Upper lobe of left lung (tissue), 6 donors: ENCODE results near the gene C5orf24. TPM values are rescaled to one million over a fixed set of nuclear protein-coding genes. Genes with fewer than 3 reads are reported as not detected.

Experiments
- ATAC-seq, 2 donors: fragments of 200-7000 bp; cut with Tn5 transposase; one replicate each; pipeline ENCODE4 v1.9.1; 2022; ENCODE audit warnings: mild to moderate bottlenecking in 2 of 2, moderate library complexity in 2 of 2; ENCODE audit not compliant: low FRiP score in 2 of 2
- DNase-seq, 2 donors: peaks; one replicate each; pipeline ENCODE4 v3.0.0-alpha.2; 2019 to 2020
- H3K27ac ChIP-seq, 4 donors: fragments of 200-600 bp; sonication (generic); one replicate each; pipeline ENCODE4 v1.5.1; 2016 to 2019
- H3K27me3 ChIP-seq, 4 donors: fragments of 200-600 bp; sonication (generic); one replicate each; pipeline ENCODE4 v1.5.1; 2017 to 2019
- H3K36me3 ChIP-seq, 4 donors: fragments of 200-600 bp; sonication (generic); one replicate each; pipeline ENCODE4 v1.5.1; 2016 to 2019
- H3K4me1 ChIP-seq, 4 donors: fragments of 200-600 bp; sonication (generic); one replicate each; pipeline ENCODE4 v1.5.1; 2018 to 2019
- H3K4me3 ChIP-seq, 4 donors: fragments of 200-600 bp; sonication (generic); one replicate each; pipeline ENCODE4 v1.5.1; 2017 to 2019; ENCODE audit warnings: mild to moderate bottlenecking in 2 of 4, moderate library complexity in 1 of 4
- H3K9me3 ChIP-seq, 4 donors: fragments of 200-600 bp; sonication (generic); one replicate each; pipeline ENCODE4 v1.5.1; 2018 to 2019
- EP300 ChIP-seq, 4 donors: sonication (generic); formaldehyde crosslinking; IDR thresholded peaks; one replicate each; pipeline ENCODE4 v1.5.1; 2017; ENCODE audit warnings: antibody characterized with exemption in 4 of 4, control low read depth in 2 of 4
- POLR2A ChIP-seq, 4 donors: fragments of 450-650 bp; IDR thresholded peaks; one replicate each; pipeline ENCODE4 v1.5.1; 2016 to 2017; ENCODE audit warnings: antibody characterized with exemption in 4 of 4, mild to moderate bottlenecking in 2 of 4
- POLR2AphosphoS5 ChIP-seq, 2 donors: sonication (generic); formaldehyde crosslinking; IDR thresholded peaks; one replicate each; pipeline ENCODE4 v1.5.1; 2017; ENCODE audit warnings: antibody characterized with exemption in 2 of 2
- WGBS, 2 donors: methylation state at CpG; one replicate each; pipeline ENCODE4 v1.1.5; 2017 to 2018; 5-methylcytosine and 5-hydroxymethylcytosine counted together
- total RNA-seq, 6 donors: library from RNA; depleted of rRNA in 4 of 6; stranded (reverse); fragments of >200 nt in 4 of 6; gene quantifications; one replicate each; pipeline versions ENCODE4 v1.1.0 to v1.2.1, GENCODE V29; 2016 to 2021
- TF ChIP-seq, protein P1 (sequence below), 6 experiments: fragments of 450-650 bp in 4 of 6; fragments of 200-600 bp in 2 of 6; sonication (generic) in 2 of 6; IDR thresholded peaks; one replicate each; pipeline ENCODE4 v1.5.1; 2016 to 2019; ENCODE audit warnings: antibody characterized with exemption in 6 of 6
- donor health status: DM: no; HTN: no; CAD: no; lungs with moderate emphysema.
- donor health status: DM: no; HTN: yes; CAD: no; lungs with severe emphysema.

The C5orf24 gene
- total RNA-seq, 6 donors from 2014 or later: 22.5 to 56.4 (median 35.5) TPM

GRCh38 chr5:134892282-134892681 lies 46.5 kb downstream of the C5orf24 start:
- no peak overlapping the region for H3K27ac ChIP-seq
- ATAC-seq (no peak), DNase-seq (no peak)
- no peaks in the 10 kb centered on the region for H3K27me3 ChIP-seq
- H3K9me3 ChIP-seq: no peaks in the 10 kb centered on the region
- H3K36me3 ChIP-seq: peaks cover 3 to 54% (median 18%) of the 10 kb centered on the region in 4 donors
- H3K4me3 ChIP-seq: no peak overlapping the region
- no peaks in the 10 kb centered on the region for H3K4me1 ChIP-seq
- 96 to 97% methylated on average over 3 of the region's 3 CpGs for WGBS, 2 donors
- TF ChIP-seq, protein P1, sequence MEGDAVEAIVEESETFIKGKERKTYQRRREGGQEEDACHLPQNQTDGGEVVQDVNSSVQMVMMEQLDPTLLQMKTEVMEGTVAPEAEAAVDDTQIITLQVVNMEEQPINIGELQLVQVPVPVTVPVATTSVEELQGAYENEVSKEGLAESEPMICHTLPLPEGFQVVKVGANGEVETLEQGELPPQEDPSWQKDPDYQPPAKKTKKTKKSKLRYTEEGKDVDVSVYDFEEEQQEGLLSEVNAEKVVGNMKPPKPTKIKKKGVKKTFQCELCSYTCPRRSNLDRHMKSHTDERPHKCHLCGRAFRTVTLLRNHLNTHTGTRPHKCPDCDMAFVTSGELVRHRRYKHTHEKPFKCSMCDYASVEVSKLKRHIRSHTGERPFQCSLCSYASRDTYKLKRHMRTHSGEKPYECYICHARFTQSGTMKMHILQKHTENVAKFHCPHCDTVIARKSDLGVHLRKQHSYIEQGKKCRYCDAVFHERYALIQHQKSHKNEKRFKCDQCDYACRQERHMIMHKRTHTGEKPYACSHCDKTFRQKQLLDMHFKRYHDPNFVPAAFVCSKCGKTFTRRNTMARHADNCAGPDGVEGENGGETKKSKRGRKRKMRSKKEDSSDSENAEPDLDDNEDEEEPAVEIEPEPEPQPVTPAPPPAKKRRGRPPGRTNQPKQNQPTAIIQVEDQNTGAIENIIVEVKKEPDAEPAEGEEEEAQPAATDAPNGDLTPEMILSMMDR (IDR thresholded peaks at IDR 0.05): no peak
- TF ChIP-seq EP300 (IDR thresholded peaks at IDR 0.05) (no peak), POLR2A (IDR thresholded peaks at IDR 0.05) (no peak), POLR2AphosphoS5 (IDR thresholded peaks at IDR 0.05) (no peak)

- no peaks in the 10 kb centered on the region for H3K9me3 ChIP-seq
- ATAC-seq (no peak), DNase-seq (no peak)
- H3K27ac ChIP-seq: no peak overlapping the region
- 89 to 90% methylated on average over 2 of the region's 2 CpGs for WGBS, 2 donors
- no peaks in the 10 kb centered on the region for H3K4me1 ChIP-seq
- no peaks in the 10 kb centered on the region for H3K27me3 ChIP-seq
- peaks cover 3 to 56% (median 19%) of the 10 kb centered on the region in 4 donors for H3K36me3 ChIP-seq
- TF ChIP-seq EP300 (IDR thresholded peaks at IDR 0.05) (no peak), POLR2A (IDR thresholded peaks at IDR 0.05) (no peak), POLR2AphosphoS5 (IDR thresholded peaks at IDR 0.05) (no peak)
- no peak overlapping the region for H3K4me3 ChIP-seq
Observed at GRCh38 chr5:134892926-134893325, 47.2 kb downstream of the C5orf24 start.

- TF ChIP-seq EP300 (IDR thresholded peaks at IDR 0.05) (no peak), POLR2AphosphoS5 (IDR thresholded peaks at IDR 0.05) (no peak), POLR2A (IDR thresholded peaks at IDR 0.05) (no peak)
- TF ChIP-seq, protein P1 (IDR thresholded peaks at IDR 0.05): no peak
- Histone ChIP-seq H3K4me3 (no peak overlapping the region), H3K9me3 (no peaks in the 10 kb centered on the region), H3K27me3 (no peaks in the 10 kb centered on the region), H3K36me3 (peaks cover 3 to 55% (median 17%) of the 10 kb centered on the region in 4 donors), H3K27ac (no peak overlapping the region), H3K4me1 (no peaks in the 10 kb centered on the region)
- no peak for ATAC-seq
- no peak for DNase-seq
- WGBS, 2 donors: 95% methylated on average over 7 of the region's 7 CpGs
Observed at GRCh38 chr5:134893748-134894505, 48.2 kb downstream of the C5orf24 start.

GRCh38 chr5:134902071-134902801 lies 56.5 kb downstream of the C5orf24 start:
- no peak for DNase-seq
- TF ChIP-seq EP300 (IDR thresholded peaks at IDR 0.05): no peak
- TF ChIP-seq, protein P1 (IDR thresholded peaks at IDR 0.05): no peak
- no peak for TF ChIP-seq POLR2A (IDR thresholded peaks at IDR 0.05)
- TF ChIP-seq POLR2AphosphoS5 (IDR thresholded peaks at IDR 0.05): no peak
- Histone ChIP-seq H3K9me3 (no peaks in the 10 kb centered on the region), H3K36me3 (peaks cover 0 to 38% (median 17%) of the 10 kb centered on the region in 4 donors), H3K27me3 (no peaks in the 10 kb centered on the region), H3K27ac (peak overlapping the region in 2 of 4 donors; percentile 19 to 30), H3K4me3 (no peak overlapping the region), H3K4me1 (peaks cover 0 to 7% (median 2%) of the 10 kb centered on the region in 4 donors)
- 66 to 82% methylated on average over 10 of the region's 10 CpGs for WGBS, 2 donors
- no peak for ATAC-seq

DNA sequence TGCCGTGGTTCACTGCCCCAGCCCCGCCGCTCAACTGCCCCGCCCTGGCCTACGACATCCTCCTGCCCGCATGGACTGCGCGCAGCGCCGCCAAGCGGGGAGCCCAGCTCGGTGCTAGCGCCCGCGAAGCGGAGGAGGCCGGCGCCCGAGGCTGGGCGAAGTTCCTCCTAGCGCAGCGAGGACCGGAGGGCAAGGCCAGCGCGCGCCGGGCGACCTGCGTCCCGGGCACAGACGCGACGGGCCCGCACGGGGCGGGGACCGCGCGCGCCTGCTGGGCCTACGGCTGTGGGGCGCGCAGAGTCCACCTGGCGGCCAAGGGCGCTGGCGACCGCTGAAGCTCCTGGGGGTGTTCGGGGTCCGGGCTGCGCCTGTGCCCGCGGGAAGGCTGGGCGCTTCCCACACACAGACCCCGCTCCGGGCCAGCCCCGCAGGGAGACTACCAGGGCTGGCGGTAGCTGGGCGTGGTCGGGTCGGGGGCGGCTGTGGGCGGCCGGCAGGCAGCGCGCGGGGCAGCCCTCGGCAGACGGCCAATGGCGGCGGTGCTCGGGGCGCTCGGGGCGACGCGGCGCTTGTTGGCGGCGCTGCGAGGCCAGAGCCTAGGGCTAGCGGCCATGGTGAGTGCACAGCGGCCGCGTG lies 59.0 kb downstream of the C5orf24 start, which contains the start of gene PCBD2:
Gene PCBD2 (plus strand): TSS at position 522 of the 636 bp plus-strand sequence. CDS start 9 bp downstream, at position 531.
- no peaks in the 10 kb centered on the region for H3K27me3 ChIP-seq
- ATAC-seq: peak; percentile 96 to 98
- 0% methylated on average over 19 of the region's 84 CpGs; no CpG with 5 or more reads in 1 of the 2 donors for WGBS, 2 donors
- peak within 1 kb of the TSS; percentile 92 to 100 (median 99) for H3K27ac ChIP-seq
- H3K4me3 ChIP-seq: peak within 1 kb of the TSS; percentile 59 to 95 (median 94)
- TF ChIP-seq EP300 (IDR thresholded peaks at IDR 0.05) (no peak), POLR2A (IDR thresholded peaks at IDR 0.05) (peak in 3 of 4 donors; percentile 17 to 77 (median 73)), POLR2AphosphoS5 (IDR thresholded peaks at IDR 0.05) (peak; percentile 58 to 62)
- TF ChIP-seq, protein P1 (IDR thresholded peaks at IDR 0.05): peak; percentile 93 to 99 (median 98)
- H3K9me3 ChIP-seq: no peaks in the 10 kb centered on the region
- peaks cover 0 to 7% (median 2%) of the 10 kb centered on the region in 4 donors for H3K4me1 ChIP-seq
- DNase-seq: peak; percentile 94 to 99
- peaks cover 0 to 19% (median 7%) of the 10 kb centered on the region in 4 donors for H3K36me3 ChIP-seq
